Measurements from ENCODE around the gene CACUL1.

DNA sequence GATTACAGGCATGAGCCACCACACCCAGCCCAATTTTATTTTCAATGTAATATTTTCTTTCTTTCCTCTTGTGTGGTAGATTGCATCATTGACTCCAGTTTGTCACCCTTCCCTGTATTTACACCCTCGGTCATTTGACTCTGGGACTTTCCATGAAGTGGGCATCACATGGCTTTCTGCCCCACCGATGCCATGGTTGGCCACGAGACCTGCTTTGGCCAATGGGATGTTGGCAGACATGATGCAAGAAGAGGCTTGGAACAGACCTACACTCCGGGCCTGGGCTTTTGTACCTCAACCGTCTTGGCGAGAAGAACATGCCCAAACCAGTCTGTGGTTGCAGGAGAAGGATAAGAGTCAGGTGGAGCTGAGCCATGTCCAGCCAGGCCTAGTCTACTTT lies 38.8 kb upstream of the CACUL1 start:
- TF ChIP-seq, protein P1, sequence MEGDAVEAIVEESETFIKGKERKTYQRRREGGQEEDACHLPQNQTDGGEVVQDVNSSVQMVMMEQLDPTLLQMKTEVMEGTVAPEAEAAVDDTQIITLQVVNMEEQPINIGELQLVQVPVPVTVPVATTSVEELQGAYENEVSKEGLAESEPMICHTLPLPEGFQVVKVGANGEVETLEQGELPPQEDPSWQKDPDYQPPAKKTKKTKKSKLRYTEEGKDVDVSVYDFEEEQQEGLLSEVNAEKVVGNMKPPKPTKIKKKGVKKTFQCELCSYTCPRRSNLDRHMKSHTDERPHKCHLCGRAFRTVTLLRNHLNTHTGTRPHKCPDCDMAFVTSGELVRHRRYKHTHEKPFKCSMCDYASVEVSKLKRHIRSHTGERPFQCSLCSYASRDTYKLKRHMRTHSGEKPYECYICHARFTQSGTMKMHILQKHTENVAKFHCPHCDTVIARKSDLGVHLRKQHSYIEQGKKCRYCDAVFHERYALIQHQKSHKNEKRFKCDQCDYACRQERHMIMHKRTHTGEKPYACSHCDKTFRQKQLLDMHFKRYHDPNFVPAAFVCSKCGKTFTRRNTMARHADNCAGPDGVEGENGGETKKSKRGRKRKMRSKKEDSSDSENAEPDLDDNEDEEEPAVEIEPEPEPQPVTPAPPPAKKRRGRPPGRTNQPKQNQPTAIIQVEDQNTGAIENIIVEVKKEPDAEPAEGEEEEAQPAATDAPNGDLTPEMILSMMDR (IDR thresholded peaks at IDR 0.05) = no peak
- no peak for TF ChIP-seq POLR2AphosphoS5 (IDR thresholded peaks at IDR 0.05)
- no peak for TF ChIP-seq POLR2A (IDR thresholded peaks at IDR 0.05; ENCODE audit: low read depth)
- no peak for TF ChIP-seq EP300 (IDR thresholded peaks at IDR 0.05)
